H1 (cell line): ENCODE results near the gene CCDC121. TPM values are rescaled to one million over a fixed set of nuclear protein-coding genes. Genes with fewer than 3 reads are reported as not detected.

Source experiments
- CTCF ChIA-PET: fragments of 300-600 bp; sonication (Branson Sonifier 250); formaldehyde crosslinking; loops from one replicate; lab custom pipeline; 2021; ENCODE audit not compliant: partially characterized antibody; lab: Charles Lee
- POLR2A ChIA-PET: fragments of 300-600 bp; sonication (Branson Sonifier 250); formaldehyde crosslinking; loops from one replicate; lab custom pipeline; 2021; ENCODE audit warnings: inconsistent platforms; ENCODE audit not compliant: partially characterized antibody; lab: Charles Lee
- DNase-seq, 2 experiments: peaks; one replicate each; pipeline versions ENCODE4 v3.0.0 to v3.0.0-alpha.2; 2010 to 2022; ENCODE audit warnings: low spot score in 2 of 2, low read depth in 1 of 2, mixed read lengths in 1 of 2
- FAIRE-seq: peaks from 2 replicates; lab custom pipeline; 2011; peaks lifted over from hg19 to GRCh38; lab: Jason Lieb, UNC
- H2AFZ ChIP-seq: 2 replicates; pipeline ENCODE4 v1.8.1; 2012; ENCODE audit warnings: low read length, inconsistent platforms
- H2AK5ac ChIP-seq: 2 replicates; pipeline ENCODE4 v1.6.1; 2013; ENCODE audit warnings: low read depth, low read length
- H2BK120ac ChIP-seq: replicated peaks from 2 replicates; pipeline ENCODE3; 2013; ENCODE audit warnings: low read depth, low read length, inconsistent platforms
- H2BK12ac ChIP-seq: 2 replicates; pipeline ENCODE4 v1.6.1; 2013; ENCODE audit warnings: low read depth, low read length
- H2BK15ac ChIP-seq: 2 replicates; pipeline ENCODE4 v1.6.1; 2013; ENCODE audit warnings: low read length
- H2BK20ac ChIP-seq: 2 replicates; pipeline ENCODE4 v1.6.1; 2013; ENCODE audit warnings: low read length
- H2BK5ac ChIP-seq: 2 replicates; pipeline ENCODE4 v1.6.1; 2013; ENCODE audit warnings: low read depth, low read length
- H3K14ac ChIP-seq: 2 replicates; pipeline ENCODE4 v1.6.1; 2013; ENCODE audit warnings: inconsistent platforms; ENCODE audit not compliant: insufficient read length
- H3K18ac ChIP-seq: 2 replicates; pipeline ENCODE4 v1.6.1; 2013; ENCODE audit warnings: low read length; ENCODE audit errors: extremely low read depth
- H3K23ac ChIP-seq: 2 replicates; pipeline ENCODE4 v1.6.1; 2013; ENCODE audit warnings: inconsistent platforms; ENCODE audit not compliant: insufficient read length
- H3K23me2 ChIP-seq: 2 replicates; pipeline ENCODE4 v1.6.1; 2013; ENCODE audit warnings: low read depth, low read length
- H3K27ac ChIP-seq: 2 replicates; pipeline ENCODE4 v1.6.1; 2011; ENCODE audit warnings: low read depth, low read length, inconsistent platforms
- H3K27me3 ChIP-seq, 4 experiments: replicated peaks in 1 of 4; 1 replicate in 1 of 4; 2 replicates in 3 of 4; pipeline versions ENCODE4 v1.6.1 to v1.8.1; 2011 to 2013; ENCODE audit warnings: low read length in 3 of 4, mild to moderate bottlenecking in 3 of 4, inconsistent platforms in 2 of 4, mixed read lengths in 2 of 4, moderate library complexity in 1 of 4; ENCODE audit not compliant: control insufficient read depth in 3 of 4, insufficient read depth in 3 of 4; ENCODE audit errors: extremely low read depth in 1 of 4
- H3K36me3 ChIP-seq, 4 experiments: 2 replicates each; pipeline versions ENCODE4 v1.6.1 to v1.8.1; 2011 to 2013; ENCODE audit warnings: mild to moderate bottlenecking in 4 of 4, low read length in 3 of 4, moderate library complexity in 2 of 4, control low read depth in 1 of 4, inconsistent platforms in 1 of 4; ENCODE audit not compliant: insufficient read depth in 4 of 4, control insufficient read depth in 2 of 4
- H3K4ac ChIP-seq: replicated peaks from 2 replicates; pipeline ENCODE3; 2013; ENCODE audit warnings: low read length, low read depth, mixed read lengths, inconsistent platforms; ENCODE audit not compliant: insufficient read length
- H3K4me1 ChIP-seq, 4 experiments: replicated peaks in 1 of 4; 1 replicate in 1 of 4; 2 replicates in 3 of 4; pipeline versions ENCODE4 v1.6.1 to v1.8.1; 2011 to 2013; ENCODE audit warnings: low read length in 3 of 4, inconsistent platforms in 2 of 4, mixed read lengths in 1 of 4; ENCODE audit not compliant: insufficient read depth in 4 of 4, control insufficient read depth in 3 of 4
- H3K4me2 ChIP-seq, 2 experiments: 2 replicates each; pipeline versions ENCODE4 v1.6.1 to v1.8.1; 2011 to 2013; ENCODE audit warnings: low read depth in 2 of 2, low read length in 2 of 2, control low read depth in 1 of 2, inconsistent platforms in 1 of 2, mild to moderate bottlenecking in 1 of 2; ENCODE audit not compliant: insufficient read depth in 1 of 2
- H3K4me3 ChIP-seq, 4 experiments: fragments of 200-600, 300-600 bp in 1 of 4; sonication (generic), shearing (Covaris generic), sonication (Bioruptor Twin) in 1 of 4; 2 replicates each; pipeline versions ENCODE4 v1.5.1 to v1.8.1; 2011 to 2016; ENCODE audit warnings: low read length in 4 of 4, low read depth in 3 of 4, control low read depth in 2 of 4, inconsistent platforms in 2 of 4, mild to moderate bottlenecking in 2 of 4, mixed read lengths in 1 of 4, moderate library complexity in 1 of 4; ENCODE audit not compliant: insufficient read depth in 2 of 4; ENCODE audit errors: extremely low read depth in 1 of 4
- H3K56ac ChIP-seq: replicated peaks from 2 replicates; pipeline ENCODE3; 2013; ENCODE audit warnings: low read depth, mild to moderate bottlenecking, mixed read lengths, low read length, inconsistent platforms; ENCODE audit not compliant: insufficient read length
- H3K79me1 ChIP-seq: 2 replicates; pipeline ENCODE4 v1.6.1; 2013; ENCODE audit warnings: low read depth, low read length, control low read depth
- H3K79me2 ChIP-seq, 2 experiments: 2 replicates each; pipeline versions ENCODE4 v1.6.1 to v1.8.1; 2012 to 2013; ENCODE audit warnings: low read length in 2 of 2, mild to moderate bottlenecking in 2 of 2, inconsistent platforms in 1 of 2; ENCODE audit not compliant: insufficient read depth in 2 of 2, control insufficient read depth in 1 of 2
- H3K9ac ChIP-seq, 4 experiments: replicated peaks in 1 of 4; 1 replicate in 1 of 4; 2 replicates in 3 of 4; pipeline versions ENCODE4 v1.6.1 to v1.8.1; 2011 to 2013; ENCODE audit warnings: low read depth in 3 of 4, low read length in 3 of 4, control low read depth in 2 of 4, mild to moderate bottlenecking in 2 of 4, moderate library complexity in 2 of 4, inconsistent platforms in 1 of 4; ENCODE audit errors: extremely low read depth in 1 of 4
- H3K9me3 ChIP-seq, 2 experiments: 2 replicates each; pipeline versions ENCODE4 v1.6.1 to v1.8.1; 2012 to 2013; ENCODE audit warnings: mild to moderate bottlenecking in 2 of 2, moderate library complexity in 2 of 2, control low read depth in 1 of 2, inconsistent platforms in 1 of 2, low read depth in 1 of 2, low read length in 1 of 2, mixed read lengths in 1 of 2; ENCODE audit not compliant: insufficient read depth in 2 of 2
- H4K20me1 ChIP-seq, 2 experiments: replicated peaks in 1 of 2; 2 replicates each; pipeline versions ENCODE3 to v1.8.1; 2011 to 2013; ENCODE audit warnings: inconsistent platforms in 2 of 2, low read length in 2 of 2, mild to moderate bottlenecking in 1 of 2; ENCODE audit not compliant: insufficient read depth in 2 of 2, control insufficient read depth in 1 of 2
- H4K5ac ChIP-seq: 2 replicates; pipeline ENCODE4 v1.6.1; 2013; ENCODE audit warnings: low read length, low read depth, mixed read lengths, inconsistent platforms; ENCODE audit not compliant: insufficient read length
- H4K8ac ChIP-seq: 2 replicates; pipeline ENCODE4 v1.8.0; 2013; ENCODE audit warnings: mild to moderate bottlenecking, moderate library complexity, low read length, inconsistent platforms; ENCODE audit not compliant: insufficient read depth; ENCODE audit errors: extremely low read depth
- H4K91ac ChIP-seq: replicated peaks from 2 replicates; pipeline ENCODE3; 2013; ENCODE audit warnings: low read length, mixed read lengths, inconsistent platforms; ENCODE audit not compliant: insufficient read length
- CEBPB ChIP-seq: IDR thresholded peaks from 2 replicates; pipeline ENCODE4 v1.6.1; 2012; ENCODE audit warnings: low read depth, low read length
- CHD1 ChIP-seq: IDR thresholded peaks from 2 replicates; pipeline ENCODE4 v1.6.1; 2012; ENCODE audit warnings: low read depth, low read length, improper control_type of control experiment
- EZH2 ChIP-seq: fragments of 200-600 bp; sonication (generic); IDR thresholded peaks from 2 replicates; pipeline ENCODE4 v1.7.1; 2012; ENCODE audit warnings: low read depth, mild to moderate bottlenecking, moderate library complexity, low read length, inconsistent platforms; ENCODE audit not compliant: severe bottlenecking
- RAD21 ChIP-seq, 2 experiments: IDR thresholded peaks in 1 of 2; conservative IDR thresholded peaks in 1 of 2; 2 replicates each; pipeline ENCODE4 v1.6.1; 2011; ENCODE audit warnings: low read depth in 2 of 2, low read length in 2 of 2, improper control_type of control experiment in 1 of 2, inconsistent platforms in 1 of 2, mild to moderate bottlenecking in 1 of 2, moderate library complexity in 1 of 2
- TAF7 ChIP-seq: optimal IDR thresholded peaks from 2 replicates; pipeline ENCODE3; 2011; ENCODE audit warnings: low read depth, mild to moderate bottlenecking, inconsistent platforms, low read length, moderate library complexity, borderline replicate concordance
- polyA plus RNA-seq, 7 experiments: library from polyadenylated mRNA; depleted of rRNA in 3 of 7; stranded (reverse) in 5 of 7; unstranded in 2 of 7; fragments of >200 nt in 5 of 7; fragments of 200-250 nt in 2 of 7; gene quantifications; 1 replicate in 5 of 7; 2 replicates in 1 of 7; 4 replicates in 1 of 7; pipeline versions ENCODE4 v1.2.1 to v1.2.3, GENCODE V29; 2011 to 2013; ENCODE audit warnings: missing spikeins in 2 of 7, mixed read lengths in 2 of 7
- total RNA-seq: library from RNA; stranded (reverse); fragmentation: NEBNext Ultra II Directional; extraction: Animal tissue kit (Norgen Biotek cat#: 25700); gene quantifications from 2 replicates; pipeline ENCODE4 v1.2.1, GENCODE V29; 2021

CCDC121 gene
- total and polyA plus RNA-seq, 2 of the 8 experiments (the other 6 are each of a cell fraction or from before 2014, with no cell fraction given): 0.68 to 1.5 TPM

GRCh38 chr2:27647289-27647688 lies 18.5 kb upstream of the CCDC121 start:
- Histone ChIP-seq H4K8ac (no peak overlapping the region), H3K23ac (no peak overlapping the region), H3K36me3 (peaks cover 19 to 51% (median 40%) of the 10 kb centered on the region in 4 experiments), H3K4me1 (no peaks in the 10 kb centered on the region), H3K4me2 (no peak overlapping the region), H3K9me3 (no peaks in the 10 kb centered on the region), H3K27ac (no peak overlapping the region), H3K9ac (no peak overlapping the region), H2BK5ac (no peak overlapping the region), H3K23me2 (no peaks in the 10 kb centered on the region), H3K79me2 (no peaks in the 10 kb centered on the region), H3K79me1 (no peaks in the 10 kb centered on the region), H4K20me1 (no peaks in the 10 kb centered on the region), H2BK12ac (no peak overlapping the region), H2AK5ac (no peak overlapping the region), H2BK15ac (no peak overlapping the region), H4K91ac (no peak overlapping the region), H4K5ac (no peak overlapping the region), H2AFZ (no peak overlapping the region), H3K18ac (no peak overlapping the region), H2BK120ac (no peak overlapping the region), H3K4me3 (no peak overlapping the region), H3K14ac (no peak overlapping the region), H3K56ac (no peak overlapping the region), H3K27me3 (no peaks in the 10 kb centered on the region), H2BK20ac (no peak overlapping the region), H3K4ac (no peak overlapping the region)
- no peak for FAIRE-seq
- CTCF ChIA-PET: interaction anchor here (0.7 to 5.2 kb wide), 4 partner anchors 21 to 344 kb away, joined by 3 to 22 read pairs (median 3); partner anchors contain the start of gene PPM1G
- TF ChIP-seq TAF7: no peak
- no peak for TF ChIP-seq RAD21 (IDR thresholded peaks at IDR 0.05 in 1 of 2, conservative IDR thresholded peaks at IDR 0.05 in 1 of 2; ENCODE audit: low read depth in 2 of 2, low read length in 2 of 2)
- TF ChIP-seq EZH2: no peak
- no peak for TF ChIP-seq CEBPB
- no peak for TF ChIP-seq CHD1
- POLR2A ChIA-PET: interaction anchor here (0.7 to 2.1 kb wide), 10 partner anchors 9 to 122 kb away, joined by 3 to 7 read pairs (median 4); partner anchors contain the start of genes CCDC121 and GPN1
- no peak for DNase-seq
